Uterus (tissue), 2 donors: ENCODE measurements around the gene CPZ.

Experiments used
- CTCF ChIP-seq, 4 experiments: fragments of 200-600 bp in 2 of 4; fragments of 450-650 bp in 2 of 4; sonication (generic) in 2 of 4; IDR thresholded peaks; one replicate each; pipeline ENCODE4 v1.5.1; 2016 to 2019; ENCODE audit warnings: antibody characterized with exemption in 4 of 4, mild to moderate bottlenecking in 2 of 4, moderate library complexity in 1 of 4
- POLR2A ChIP-seq, 2 donors: fragments of 450-650 bp; IDR thresholded peaks; one replicate each; pipeline ENCODE4 v1.6.1; 2016; ENCODE audit warnings: antibody characterized with exemption in 2 of 2, mild to moderate bottlenecking in 1 of 2, moderate library complexity in 1 of 2

DNA sequence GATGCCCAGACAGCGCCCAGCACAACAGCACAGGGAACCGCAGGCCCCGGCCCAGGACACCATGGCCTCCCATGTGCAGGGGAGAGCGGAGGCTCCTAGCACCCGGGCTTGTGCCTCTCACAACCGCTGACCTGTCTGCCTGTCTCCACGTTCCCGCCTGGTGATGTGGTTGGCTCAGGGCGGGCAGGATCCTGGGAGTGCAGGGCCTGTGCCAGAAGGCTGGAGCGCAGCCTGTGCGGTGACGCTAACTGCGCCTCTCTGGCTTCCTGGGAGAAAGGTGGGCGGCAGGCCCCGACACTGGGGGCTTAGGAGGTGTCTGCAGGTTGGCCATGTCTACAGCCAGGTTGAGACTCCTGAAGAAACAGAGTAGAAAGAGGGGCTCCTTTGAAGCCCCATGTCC lies 48.7 kb downstream of the CPZ start:
- TF ChIP-seq POLR2A (IDR thresholded peaks at IDR 0.05): no peak
- no peak for TF ChIP-seq CTCF (IDR thresholded peaks at IDR 0.05)
